Activated naive CD4-positive, alpha-beta T cell treated with Interleukin-2 at 50 U/mL for 16 hours (primary cell): Measurements from ENCODE around the gene AOX1.
"Not testable (repeated sequence)": the region's sequence is repeated elsewhere in the genome, so short reads cannot be mapped to it uniquely, and the experiment has no call there.

Experiments used
- DNase-seq: peaks from one replicate; pipeline ENCODE4 v3.0.0-alpha.2; 2020

AOX1 gene

DNA sequence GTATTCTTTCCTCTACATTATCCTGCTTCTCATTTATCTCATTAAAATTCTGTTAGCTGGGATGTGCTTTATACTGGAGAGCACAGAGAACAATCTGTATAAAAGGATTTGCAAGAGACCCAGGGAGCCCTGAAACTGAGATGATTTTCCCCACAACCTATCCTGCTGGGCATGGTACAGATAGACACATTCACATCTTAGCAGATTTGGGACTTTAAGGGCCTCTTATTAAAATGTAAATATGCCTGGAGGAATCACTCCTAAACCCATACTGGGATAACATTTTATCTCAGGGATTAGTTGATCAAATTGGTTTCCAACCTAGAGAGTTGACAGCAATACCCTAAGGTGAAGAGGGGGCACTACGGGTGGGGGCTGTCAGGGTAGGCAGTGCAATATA lies 45.5 kb downstream of the AOX1 start:
- no peak for DNase-seq

DNA sequence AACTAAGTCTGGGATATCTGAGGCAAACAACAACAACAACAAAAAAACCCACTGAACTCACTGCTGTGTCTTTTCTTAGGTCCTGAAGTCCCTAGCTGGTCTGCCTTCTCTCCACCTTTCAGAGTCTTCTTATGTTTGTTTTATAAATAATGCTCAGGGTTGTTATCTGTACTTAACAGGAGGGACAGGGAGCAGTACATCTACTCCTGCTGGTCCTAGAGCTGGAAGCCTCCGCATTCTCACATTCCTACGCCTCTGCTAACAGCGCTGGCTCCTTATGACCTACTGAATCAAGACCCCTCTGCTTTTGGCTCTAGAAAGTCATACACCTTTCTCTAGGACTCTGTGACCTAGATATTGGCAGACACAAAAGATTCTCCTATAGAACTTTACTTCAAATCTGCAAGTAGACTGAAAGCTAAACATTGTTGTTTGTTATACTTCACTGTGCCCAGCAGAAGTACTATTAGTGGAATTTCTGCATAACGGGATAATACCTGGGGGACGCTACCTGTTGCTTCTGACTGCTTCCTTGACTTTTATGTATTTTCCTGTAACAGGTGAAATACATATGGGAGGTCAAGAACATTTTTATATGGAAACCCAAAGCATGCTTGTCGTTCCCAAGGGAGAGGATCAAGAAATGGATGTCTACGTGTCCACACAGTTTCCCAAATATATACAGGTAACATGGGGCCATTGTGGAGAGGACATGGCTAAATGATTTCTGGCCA lies 48.6 kb downstream of the AOX1 start:
- no peak for DNase-seq

DNA sequence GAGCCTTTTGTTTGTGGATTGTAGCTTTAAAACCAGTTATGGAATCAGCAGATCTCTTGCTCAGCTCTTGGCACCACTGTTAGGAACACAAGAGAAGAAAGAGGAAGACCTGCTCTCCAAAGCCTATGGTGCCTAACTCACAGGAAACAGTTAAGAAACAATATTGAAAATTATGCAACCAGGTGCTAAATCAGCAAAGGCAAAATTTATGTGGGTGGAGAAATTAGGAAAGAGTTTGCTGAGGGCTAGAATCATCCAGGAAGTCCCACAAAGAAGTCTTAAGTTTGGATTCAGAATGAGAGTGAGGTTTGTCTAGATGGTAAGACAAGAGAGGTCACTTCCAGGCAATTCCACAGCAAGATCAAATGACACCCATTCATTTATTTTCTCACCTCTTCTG lies 49.4 kb downstream of the AOX1 start:
- no peak for DNase-seq

DNA sequence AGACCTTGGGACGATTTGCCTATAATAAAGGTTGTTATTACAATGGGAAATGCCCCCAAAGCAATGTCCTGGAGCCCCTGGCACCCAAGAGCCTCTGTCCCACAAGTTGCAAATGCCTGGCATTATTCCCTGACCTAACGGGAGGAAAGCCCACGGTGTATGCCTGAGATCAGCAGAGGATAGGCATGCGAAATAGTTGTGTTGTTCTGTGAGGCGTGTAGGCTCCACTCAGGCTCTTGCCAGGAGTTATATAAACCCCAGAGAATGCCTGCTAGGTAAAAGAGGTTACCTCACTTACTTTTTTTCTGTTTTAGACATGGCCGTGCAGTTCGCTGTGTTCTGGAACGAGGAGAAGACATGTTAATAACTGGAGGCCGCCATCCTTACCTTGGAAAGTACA lies 52.1 kb downstream of the AOX1 start:
- no peak for DNase-seq

DNA sequence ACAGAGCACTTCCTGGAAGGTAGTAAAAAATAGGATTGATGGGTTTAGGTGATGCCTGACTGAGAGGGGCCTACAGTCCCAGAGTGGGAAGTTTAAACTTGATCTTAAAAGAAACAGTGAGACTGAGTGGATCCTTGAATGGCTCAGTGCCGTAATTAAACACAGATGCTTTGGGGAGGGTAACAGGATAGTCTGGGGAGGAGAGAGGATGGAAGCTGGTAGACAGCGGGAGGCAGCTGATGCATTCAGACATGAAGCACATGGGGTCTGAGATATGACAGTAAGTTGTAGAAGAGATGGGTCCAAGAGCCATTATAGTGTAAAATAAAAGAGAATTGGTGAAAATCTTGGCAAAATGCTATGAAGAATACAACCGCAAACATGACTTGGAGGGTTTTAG lies 54.4 kb downstream of the AOX1 start:
- DNase-seq: no peak

DNA sequence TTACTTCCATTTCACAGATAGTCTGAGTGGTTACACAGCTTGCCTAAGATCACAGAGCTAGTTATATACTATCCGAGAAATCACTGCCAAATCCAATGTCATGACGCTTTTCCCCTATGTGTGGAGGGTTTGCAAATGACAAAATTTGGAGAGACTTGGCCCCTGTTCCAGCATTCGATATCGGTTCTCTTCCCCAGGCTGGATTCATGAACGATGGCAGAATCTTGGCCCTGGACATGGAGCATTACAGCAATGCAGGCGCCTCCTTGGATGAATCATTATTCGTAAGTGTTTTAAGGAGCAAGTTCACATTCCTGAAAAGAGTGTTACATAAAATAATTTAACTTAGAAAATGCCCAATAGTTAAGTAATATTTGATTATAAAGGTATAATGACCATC lies 55.1 kb downstream of the AOX1 start:
- no peak for DNase-seq

DNA sequence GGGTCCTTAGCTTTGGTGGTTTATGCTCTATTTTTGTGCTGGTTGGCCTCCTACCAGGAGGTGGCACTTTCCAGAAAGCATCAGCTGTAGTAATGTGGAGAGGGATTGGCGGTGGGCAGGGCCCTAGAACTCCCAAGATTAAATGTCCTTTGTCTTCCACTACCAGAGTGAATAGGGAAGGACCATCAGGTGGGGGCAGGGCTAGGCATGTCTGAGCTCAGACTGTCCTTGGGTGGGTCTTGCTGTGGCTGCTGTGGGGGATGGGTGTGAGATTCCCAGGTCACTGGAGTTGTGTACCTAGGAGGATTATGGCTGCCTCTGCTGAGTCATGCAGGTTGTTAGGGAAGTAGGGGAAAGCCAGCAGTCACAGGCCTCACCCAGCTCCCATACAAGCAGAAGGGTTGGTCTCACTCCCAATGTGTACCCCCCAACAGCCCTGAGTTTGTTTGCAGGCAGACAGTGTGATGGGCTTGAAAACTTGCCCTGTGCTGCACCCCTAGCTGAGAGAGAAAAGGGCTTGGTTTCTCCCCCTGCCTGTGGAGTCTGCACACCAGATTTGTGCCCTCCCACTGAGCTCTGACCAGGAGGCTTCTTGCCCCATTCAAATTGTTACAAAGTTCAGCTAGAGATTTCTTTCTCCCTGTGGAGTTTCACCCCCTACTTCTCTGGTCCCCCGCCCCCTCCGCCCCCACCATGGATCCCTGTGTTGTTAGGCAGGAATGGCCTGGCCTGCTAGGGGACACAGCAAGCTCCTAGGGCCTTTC lies 62.9 kb downstream of the AOX1 start:
- DNase-seq: not testable (repeated sequence)

DNA sequence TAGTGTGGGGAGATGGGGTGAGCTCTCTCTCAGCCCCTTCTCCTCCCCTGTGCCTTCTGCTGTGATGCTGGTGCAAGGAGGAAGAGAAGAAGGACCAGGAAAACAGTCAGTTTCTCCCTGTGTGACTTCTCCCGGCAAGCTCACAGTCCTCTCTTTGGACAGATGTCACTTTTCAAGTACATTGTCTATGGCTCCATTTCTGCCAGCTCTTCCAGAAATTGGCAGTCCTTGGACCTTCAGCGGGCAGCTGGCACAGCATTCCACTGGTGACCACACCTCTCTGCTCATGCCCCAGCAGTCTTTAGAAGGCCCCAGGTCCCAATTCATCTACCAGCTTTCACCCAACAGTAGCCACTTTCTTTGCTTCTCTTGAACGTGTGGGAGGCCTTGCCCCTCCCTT lies 63.9 kb downstream of the AOX1 start:
- DNase-seq: no peak

DNA sequence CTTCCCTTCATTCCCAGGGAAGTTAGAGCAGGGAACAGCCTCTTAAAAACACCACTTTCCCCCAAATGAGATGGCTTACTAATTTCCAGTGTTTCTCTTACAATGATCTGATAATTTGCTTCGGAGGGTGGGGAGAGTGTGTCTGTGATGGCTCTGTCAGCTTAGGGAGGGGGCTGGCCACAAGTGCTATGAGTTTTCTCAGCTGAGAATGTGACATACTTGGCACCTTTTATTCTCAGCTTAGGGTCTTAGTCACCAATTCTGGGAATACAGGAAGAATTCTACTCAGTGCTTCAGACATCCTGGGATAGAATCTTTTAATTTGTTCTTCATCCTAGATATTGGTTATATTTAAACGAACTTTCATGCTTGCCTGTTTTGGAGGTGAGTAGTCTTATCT lies 64.4 kb downstream of the AOX1 start:
- DNase-seq: no peak

DNA sequence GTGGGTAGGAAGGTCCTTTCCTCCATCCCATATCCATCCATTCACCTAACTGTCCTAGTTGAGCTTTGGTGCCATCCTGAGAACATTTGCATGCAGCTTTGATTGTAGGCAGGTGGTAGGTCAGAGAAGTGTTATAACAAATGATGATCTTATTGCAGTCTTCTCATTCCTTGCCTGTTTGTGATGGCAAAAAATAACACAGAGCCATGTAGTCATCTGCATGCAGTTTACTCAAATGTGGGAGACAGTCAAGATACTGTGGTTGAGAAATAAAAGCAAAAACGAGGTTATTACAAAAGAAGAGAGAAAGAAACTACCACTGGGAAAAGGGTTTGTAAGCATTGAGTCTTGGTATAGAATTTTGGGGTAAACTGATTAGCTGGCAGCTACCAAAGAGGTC lies 66.3 kb downstream of the AOX1 start:
- no peak for DNase-seq

DNA sequence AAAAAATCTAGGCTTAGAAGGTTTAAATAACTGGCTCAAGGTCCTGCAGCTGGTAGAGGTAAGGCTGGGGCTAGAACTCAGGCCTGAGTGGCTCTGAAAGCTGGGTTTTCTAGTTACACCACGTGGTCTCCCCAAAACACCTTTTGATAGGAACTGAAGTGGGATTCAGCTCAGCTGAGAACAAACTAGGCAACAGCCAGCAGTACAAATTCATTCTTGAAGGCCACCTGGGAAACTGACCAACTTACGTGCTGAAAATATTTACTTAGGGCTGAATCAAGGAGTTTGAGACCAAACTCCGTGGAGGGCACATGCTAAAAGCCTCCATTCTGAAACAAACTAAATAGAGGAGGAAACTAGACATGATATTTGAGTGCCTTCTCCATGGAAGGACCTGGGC lies 67.2 kb downstream of the AOX1 start:
- no peak for DNase-seq

DNA sequence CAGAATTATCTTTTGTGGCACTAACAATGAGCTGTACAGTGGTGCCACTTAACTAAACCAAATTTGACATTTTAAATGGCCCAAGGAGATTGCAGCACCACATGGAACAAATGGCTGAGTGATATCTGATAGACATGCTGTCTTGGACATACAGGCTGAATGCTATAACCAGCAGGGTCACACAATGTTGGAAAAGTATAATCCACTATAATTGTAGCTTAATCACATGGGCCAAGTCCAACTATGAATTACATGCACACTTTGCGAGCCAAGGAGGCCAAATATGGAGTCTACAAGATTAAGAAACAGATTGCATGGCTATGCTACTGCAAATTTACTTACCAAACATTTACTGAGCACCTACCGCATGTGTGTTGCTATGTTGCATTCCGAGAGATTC lies 69.0 kb downstream of the AOX1 start:
- no peak for DNase-seq

DNA sequence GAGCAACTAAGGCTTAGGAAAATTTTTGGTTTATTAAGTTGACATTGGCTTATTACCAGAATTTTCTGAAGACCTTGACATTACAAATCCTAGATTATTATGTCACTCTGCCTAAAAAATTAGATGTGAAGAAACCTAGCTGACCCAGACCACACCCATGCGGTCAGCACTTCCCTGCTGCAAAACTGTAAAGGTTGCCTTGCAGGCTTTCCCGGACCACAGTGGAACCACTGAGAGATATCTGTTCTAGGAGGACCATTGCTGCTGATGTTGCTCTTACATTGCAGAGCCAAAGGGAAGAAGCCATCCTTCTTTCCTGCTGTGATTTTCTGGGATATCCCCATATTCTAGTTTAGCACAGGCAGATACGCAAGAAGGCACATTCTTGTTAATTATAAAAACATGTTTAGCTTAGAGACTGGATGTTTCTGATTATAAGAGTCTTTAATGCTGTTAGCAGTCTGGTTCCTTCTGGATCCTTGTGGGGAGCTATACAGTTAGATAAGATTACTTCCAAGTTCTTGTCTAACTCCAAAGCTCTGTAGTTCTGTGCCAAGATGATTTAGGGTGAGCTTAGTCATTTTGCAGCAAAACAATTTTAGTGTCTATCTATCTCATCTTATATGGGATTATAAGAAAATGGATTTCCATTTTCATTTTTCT lies 70.2 kb downstream of the AOX1 start:
- no peak for DNase-seq

DNA sequence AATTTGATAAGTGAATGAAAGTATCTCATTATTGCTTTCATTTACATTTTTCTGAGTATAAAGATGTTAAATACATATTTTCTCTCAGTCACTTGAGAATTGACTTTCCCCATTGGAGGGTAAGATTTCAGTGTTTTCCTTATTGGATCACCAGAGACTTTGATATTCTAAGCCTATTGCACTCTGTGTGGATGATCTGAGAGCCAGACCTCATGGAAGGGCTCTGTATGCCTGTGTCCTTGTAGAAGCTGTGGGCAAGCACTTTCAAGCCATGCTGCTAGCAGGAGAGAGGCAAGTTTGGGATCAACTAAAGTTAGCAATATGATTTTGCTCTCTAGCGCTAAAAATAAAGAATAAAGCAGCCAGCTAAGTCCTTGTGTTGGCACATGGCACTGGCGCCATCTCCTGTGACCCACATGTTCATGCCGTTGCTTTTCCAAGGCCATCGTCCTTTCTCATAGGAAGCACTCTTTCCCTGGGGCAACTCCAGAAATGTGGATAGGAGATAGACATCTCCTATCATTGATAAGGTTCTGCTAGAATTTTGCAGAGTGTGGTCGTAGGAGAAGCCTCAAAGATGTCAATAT lies 72.6 kb downstream of the AOX1 start:
- no peak for DNase-seq

DNA sequence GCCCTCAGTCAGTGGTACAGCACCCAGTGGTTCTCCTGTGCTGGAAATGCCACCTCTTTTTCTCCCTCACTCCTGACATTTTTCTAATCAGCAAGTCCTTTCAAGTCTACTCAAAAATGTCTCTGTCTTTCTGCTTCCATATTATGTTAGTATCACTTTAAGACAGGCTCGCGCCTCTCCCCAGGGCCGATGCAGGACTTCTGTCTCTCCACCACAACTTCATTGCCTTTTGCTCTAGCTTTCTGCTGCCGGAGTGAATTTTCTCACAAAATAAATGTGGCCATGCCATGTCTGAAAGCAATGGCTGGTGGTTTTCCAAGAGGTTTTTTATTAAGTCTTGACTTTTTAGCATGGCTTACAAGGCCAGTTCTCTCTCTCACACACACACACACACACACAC lies 73.6 kb downstream of the AOX1 start:
- DNase-seq: no peak

DNA sequence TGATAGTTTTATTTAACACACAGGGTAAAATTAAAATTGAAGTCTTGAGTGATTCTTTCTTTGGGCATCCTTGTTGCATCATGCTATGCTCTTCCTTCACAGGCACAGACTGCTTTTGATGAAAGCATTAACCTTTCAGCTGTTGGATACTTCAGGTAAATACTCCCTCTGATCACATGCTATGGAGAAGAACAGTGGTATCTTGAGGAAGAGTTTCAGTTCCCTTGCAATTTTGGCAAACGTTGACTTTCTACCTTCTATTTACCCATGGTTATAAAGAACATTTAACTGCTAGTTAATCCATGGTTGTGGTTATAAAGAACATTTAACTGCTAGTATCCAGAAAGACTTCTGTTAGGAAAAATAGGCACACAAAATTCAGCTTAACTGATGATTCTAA lies 75.7 kb downstream of the AOX1 start:
- no peak for DNase-seq

DNA sequence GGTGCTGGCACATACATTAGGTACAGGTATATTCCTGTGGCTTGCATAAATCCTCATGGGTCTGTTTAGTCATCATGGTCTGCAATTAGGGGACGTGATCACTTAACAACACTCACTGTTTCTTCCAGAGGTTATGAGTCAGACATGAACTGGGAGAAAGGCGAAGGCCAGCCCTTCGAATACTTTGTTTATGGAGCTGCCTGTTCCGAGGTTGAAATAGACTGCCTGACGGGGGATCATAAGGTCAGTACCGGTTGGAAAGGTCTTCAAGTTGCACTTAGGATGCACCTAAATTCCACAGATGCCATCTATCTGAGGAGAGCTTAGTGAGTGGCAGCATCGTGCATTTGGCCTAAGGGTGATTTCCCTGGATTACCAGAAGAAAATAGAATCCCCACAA lies 76.9 kb downstream of the AOX1 start:
- DNase-seq: no peak

DNA sequence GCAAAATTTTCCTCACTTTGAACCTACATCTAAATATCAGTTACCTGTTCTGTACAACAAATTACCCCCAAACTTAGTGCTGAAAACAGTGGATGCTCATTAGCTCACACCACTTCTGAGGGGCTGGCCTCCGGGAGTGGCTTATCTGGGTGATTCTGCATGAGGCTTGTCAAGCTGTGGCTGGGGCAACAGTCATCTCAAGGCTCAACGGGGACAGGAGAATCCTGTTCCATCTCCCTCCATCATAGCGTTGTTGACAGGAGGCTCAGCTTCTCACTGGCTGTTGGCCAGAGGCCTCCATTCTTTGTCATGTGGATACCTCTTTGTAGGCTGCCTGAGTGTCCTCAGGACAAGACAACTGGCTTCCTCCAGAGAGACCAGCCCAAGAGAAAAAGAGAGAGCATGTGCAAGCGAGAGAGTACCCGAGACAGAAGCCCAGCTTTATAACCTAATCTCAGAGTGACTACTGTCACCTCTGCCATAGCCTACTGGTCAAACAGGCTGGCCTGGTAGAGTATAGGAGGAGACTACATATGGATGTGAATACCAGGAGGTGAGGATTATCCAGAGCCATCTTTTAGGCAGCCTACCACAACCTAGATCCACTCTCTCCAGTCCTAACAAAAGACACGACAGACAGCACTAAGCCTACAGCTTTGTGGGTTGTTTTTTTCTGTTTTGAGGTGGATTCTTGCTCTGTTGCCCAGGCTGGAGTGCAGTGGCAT lies 79.1 kb downstream of the AOX1 start:
- no peak for DNase-seq

DNA sequence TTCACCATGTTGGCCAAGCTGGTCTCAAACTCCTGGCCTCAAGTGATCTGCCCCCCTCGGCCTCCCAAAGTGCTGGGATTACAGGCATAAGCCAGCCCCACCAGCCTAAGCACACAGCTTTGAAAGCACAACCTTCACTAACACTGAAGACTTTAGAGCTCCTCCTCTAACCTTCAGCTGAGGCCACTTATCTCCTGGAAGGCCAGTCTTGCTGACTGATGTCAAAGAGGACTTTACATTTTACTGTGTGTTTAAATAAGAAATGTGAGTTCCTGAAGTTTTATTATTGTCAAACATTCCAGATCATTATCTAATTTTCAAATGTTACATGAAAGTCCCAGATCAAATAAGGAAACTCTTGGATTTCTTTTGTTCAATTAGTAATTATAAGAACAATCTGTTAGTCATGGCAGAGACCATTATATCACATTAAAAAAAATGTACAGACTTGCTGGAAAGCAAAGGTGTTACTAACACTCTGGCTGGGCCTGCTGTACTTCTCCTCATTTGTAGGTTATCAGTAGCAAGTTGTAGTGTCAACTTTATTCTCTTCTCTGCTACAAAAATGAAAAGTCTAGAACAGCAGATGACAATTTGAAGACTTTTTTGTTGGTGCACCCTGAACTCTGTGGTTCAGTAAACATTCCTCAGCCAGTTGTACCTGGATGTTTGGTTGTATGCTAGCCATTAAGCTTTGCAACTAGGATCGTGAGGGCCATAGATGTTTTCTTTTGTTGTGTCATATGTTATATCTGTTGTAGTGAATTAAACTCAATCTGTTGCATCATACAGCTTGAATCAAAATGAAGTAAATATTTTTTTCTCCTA lies 80.0 kb downstream of the AOX1 start:
- no peak for DNase-seq

DNA sequence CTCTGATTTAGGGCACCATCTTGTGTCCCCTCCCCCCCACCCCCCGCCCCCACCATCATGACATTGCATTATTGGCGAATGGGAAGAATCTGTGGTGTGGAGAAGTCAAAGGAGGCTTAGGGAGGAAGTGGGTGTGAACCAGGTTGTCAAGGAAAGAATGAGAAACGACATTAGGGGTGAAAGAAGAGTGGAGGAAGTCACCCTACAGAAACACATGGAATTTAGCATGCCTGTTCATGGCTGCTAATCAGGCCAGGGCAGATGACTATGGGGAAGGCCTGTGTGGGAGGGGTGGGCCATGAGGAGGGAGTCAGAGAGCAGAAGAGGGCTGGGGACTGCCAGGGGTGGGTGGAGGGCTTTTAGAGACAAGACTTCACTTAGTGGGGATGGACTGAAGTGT lies 81.6 kb downstream of the AOX1 start:
- no peak for DNase-seq

DNA sequence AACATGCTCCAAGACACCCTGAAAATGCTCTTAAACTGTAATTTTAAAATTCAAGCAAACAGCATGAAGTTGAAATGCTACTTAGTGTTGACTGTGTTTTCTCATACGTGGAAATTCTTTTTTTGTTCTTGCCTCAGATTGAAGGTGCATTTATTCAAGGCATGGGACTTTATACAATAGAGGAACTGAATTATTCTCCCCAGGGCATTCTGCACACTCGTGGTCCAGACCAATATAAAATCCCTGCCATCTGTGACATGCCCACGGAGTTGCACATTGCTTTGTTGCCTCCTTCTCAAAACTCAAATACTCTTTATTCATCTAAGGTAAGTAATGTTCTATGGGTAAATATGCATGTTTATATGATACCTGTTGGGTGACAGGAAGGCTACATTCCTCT lies 82.7 kb downstream of the AOX1 start:
- no peak for DNase-seq

DNA sequence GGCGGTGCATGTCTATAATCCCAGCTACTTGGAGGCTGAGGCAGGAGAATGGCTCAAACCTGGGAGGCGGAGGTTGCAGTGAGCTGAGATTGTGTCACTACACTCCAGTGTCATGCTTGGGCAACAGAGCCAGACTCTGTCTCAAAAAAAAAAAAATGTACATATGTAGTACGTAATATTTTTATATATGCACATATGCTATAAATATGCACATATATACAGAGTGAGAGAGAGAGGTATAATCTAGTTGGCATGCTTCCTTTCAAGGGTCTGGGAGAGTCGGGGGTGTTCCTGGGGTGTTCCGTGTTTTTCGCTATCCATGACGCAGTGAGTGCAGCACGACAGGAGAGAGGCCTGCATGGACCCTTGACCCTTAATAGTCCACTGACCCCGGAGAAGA lies 83.5 kb downstream of the AOX1 start:
- no peak for DNase-seq
